Measurements from ENCODE around the gene RERE. TPM values are rescaled to one million over a fixed set of nuclear protein-coding genes. Genes with fewer than 3 reads are reported as not detected.
A peak's percentile ranks its signal among the peaks of the same experiment; 100 is the strongest.

The RERE gene
- total and polyA plus RNA-seq, 2 experiments from 2014 or later, result 39.8 to 62.8 TPM

DNA sequence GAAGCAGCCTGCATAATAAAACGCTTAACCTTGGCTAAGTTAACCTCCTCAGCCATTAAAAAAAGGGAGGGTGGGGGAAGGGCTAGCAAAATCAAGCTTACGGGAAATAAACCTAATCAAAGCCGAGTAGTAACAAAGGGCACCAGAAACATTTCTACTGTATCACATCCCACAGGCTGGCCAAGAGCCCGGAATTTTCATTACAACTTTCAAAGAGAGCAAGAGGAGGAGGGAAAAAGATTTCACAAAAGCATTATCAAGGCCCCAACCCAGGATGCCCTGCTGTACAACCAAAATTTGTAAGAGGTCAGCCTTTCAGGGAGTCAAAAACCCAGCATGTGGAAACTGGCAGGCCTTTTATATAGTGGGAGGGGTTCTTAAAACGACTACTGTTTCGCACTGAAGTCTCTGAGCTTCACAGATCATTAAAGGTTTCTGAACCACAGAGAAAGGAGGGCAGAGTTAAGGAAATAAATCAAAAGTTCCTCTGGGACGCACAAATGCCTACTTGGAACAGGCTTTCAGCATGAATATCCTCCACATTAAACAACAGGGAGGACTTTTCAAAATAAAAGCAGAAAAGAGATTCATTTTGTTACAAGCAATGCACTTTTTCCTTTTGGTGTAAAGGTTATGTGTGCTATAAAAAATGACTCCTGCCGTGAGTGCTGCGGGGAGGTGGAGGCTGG, 409.1 kb downstream of the RERE start:
- H3K27me3 ChIP-seq, result no peaks in the 10 kb centered on the region
- peak overlapping the region; percentile 88 for H3K27ac ChIP-seq
- peak overlapping the region; percentile 69 for H3K4me2 ChIP-seq
- no peaks in the 10 kb centered on the region for H3K9me2 ChIP-seq (replicated peaks; ENCODE audit: insufficient read depth)
- peaks cover 32% of the 10 kb centered on the region for H4K20me1 ChIP-seq (ENCODE audit: insufficient read depth, poor library complexity, severe bottlenecking)
- no peak overlapping the region for H3K4me3 ChIP-seq
- DNase-seq (ENCODE audit: low spot score), result peak; percentile 38
- TF ChIP-seq EZH2 (IDR thresholded peaks at IDR 0.05; ENCODE audit: borderline replicate concordance) (no peak), EZH2phosphoT487 (IDR thresholded peaks at IDR 0.05; ENCODE audit: low read depth, severe bottlenecking, unreplicated experiment) (no peak)
- TF ChIP-seq, protein P1, sequence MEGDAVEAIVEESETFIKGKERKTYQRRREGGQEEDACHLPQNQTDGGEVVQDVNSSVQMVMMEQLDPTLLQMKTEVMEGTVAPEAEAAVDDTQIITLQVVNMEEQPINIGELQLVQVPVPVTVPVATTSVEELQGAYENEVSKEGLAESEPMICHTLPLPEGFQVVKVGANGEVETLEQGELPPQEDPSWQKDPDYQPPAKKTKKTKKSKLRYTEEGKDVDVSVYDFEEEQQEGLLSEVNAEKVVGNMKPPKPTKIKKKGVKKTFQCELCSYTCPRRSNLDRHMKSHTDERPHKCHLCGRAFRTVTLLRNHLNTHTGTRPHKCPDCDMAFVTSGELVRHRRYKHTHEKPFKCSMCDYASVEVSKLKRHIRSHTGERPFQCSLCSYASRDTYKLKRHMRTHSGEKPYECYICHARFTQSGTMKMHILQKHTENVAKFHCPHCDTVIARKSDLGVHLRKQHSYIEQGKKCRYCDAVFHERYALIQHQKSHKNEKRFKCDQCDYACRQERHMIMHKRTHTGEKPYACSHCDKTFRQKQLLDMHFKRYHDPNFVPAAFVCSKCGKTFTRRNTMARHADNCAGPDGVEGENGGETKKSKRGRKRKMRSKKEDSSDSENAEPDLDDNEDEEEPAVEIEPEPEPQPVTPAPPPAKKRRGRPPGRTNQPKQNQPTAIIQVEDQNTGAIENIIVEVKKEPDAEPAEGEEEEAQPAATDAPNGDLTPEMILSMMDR (IDR thresholded peaks at IDR 0.05; ENCODE audit: poor library complexity), result no peak
- H3K36me3 ChIP-seq (replicated peaks; ENCODE audit: insufficient read depth, low read depth), result no peaks in the 10 kb centered on the region
- H2AFZ ChIP-seq, result no peak overlapping the region
- WGBS (ENCODE audit: low lambda C conversion rate, missing lambda C conversion rate), result 31% methylated on average over 9 of the region's 9 CpGs
- no peaks in the 10 kb centered on the region for H3K9me3 ChIP-seq (ENCODE audit: low read depth)
- H3K79me2 ChIP-seq, result peaks cover 93% of the 10 kb centered on the region
- peaks cover 65% of the 10 kb centered on the region for H3K4me1 ChIP-seq (ENCODE audit: insufficient read depth)

DNA sequence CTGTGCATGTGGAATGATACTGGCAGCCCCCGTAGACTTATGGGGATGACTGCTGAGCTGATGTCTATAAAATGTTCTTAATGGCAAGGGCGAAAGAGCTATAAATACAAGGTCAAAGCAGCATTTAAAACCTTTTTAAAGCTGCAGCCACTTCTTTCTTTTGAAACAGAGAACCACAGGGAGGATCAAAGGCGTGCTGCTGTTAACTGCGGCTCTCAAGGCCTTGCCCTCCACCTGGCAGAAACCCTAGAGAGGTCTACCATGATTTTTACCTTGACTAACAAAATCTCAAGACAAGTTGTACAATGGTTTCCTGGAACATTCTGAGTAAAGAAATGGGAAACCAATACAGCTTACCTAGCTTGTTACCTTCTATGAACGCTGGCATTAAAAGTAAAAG, 409.8 kb downstream of the RERE start:
- Histone ChIP-seq H3K4me3 (no peak overlapping the region), H3K4me1 (ENCODE audit: insufficient read depth) (peaks cover 60% of the 10 kb centered on the region), H3K9me3 (ENCODE audit: low read depth) (no peaks in the 10 kb centered on the region), H3K9me2 (replicated peaks; ENCODE audit: insufficient read depth) (no peaks in the 10 kb centered on the region), H4K20me1 (ENCODE audit: insufficient read depth, poor library complexity, severe bottlenecking) (peaks cover 32% of the 10 kb centered on the region), H3K36me3 (replicated peaks; ENCODE audit: insufficient read depth, low read depth) (no peaks in the 10 kb centered on the region), H3K27me3 (no peaks in the 10 kb centered on the region), H3K27ac (peak overlapping the region; percentile 88), H3K79me2 (peaks cover 93% of the 10 kb centered on the region), H2AFZ (no peak overlapping the region), H3K4me2 (peak overlapping the region; percentile 69)
- 54% methylated on average over 5 of the region's 5 CpGs for WGBS (ENCODE audit: low lambda C conversion rate, missing lambda C conversion rate)
- no peak for TF ChIP-seq EZH2phosphoT487 (IDR thresholded peaks at IDR 0.05; ENCODE audit: low read depth, severe bottlenecking, unreplicated experiment)
- TF ChIP-seq, protein P1 (IDR thresholded peaks at IDR 0.05; ENCODE audit: poor library complexity), result no peak
- no peak for TF ChIP-seq EZH2 (IDR thresholded peaks at IDR 0.05; ENCODE audit: borderline replicate concordance)
- no peak for DNase-seq (ENCODE audit: low spot score)

DNA sequence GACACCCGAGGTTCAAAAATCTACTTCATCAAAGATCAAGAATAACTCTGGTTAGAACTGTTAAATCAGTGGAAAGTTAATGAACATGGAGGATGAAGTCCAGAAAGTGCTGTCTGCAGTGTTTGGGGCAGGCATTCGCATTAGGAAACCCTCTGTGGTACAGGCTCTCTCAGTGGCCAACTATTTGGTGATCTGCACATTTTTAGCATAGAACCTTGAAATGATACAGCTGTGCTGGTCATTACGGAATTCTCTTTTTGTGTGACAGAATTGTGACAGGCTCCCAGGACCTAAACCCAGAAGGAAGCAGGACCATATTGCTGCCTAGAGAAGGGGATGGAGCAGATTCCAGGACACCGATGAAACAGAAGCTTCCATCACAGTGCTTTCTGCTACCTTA, 410.5 kb downstream of the RERE start:
- no peaks in the 10 kb centered on the region for H3K27me3 ChIP-seq
- no peak for TF ChIP-seq EZH2 (IDR thresholded peaks at IDR 0.05; ENCODE audit: borderline replicate concordance)
- TF ChIP-seq EZH2phosphoT487 (IDR thresholded peaks at IDR 0.05; ENCODE audit: low read depth, severe bottlenecking, unreplicated experiment), result no peak
- TF ChIP-seq, protein P1 (IDR thresholded peaks at IDR 0.05; ENCODE audit: poor library complexity), result no peak
- peaks cover 95% of the 10 kb centered on the region for H3K79me2 ChIP-seq
- no peak overlapping the region for H3K4me2 ChIP-seq
- WGBS (ENCODE audit: low lambda C conversion rate, missing lambda C conversion rate), result 88% methylated on average over 4 of the region's 4 CpGs
- H3K4me3 ChIP-seq, result no peak overlapping the region
- H3K27ac ChIP-seq, result peak overlapping the region; percentile 88
- peaks cover 55% of the 10 kb centered on the region for H3K4me1 ChIP-seq (ENCODE audit: insufficient read depth)
- no peak for DNase-seq (ENCODE audit: low spot score)
- H4K20me1 ChIP-seq (ENCODE audit: insufficient read depth, poor library complexity, severe bottlenecking), result peaks cover 32% of the 10 kb centered on the region
- no peak overlapping the region for H2AFZ ChIP-seq
- no peaks in the 10 kb centered on the region for H3K36me3 ChIP-seq (replicated peaks; ENCODE audit: insufficient read depth, low read depth)
- no peaks in the 10 kb centered on the region for H3K9me3 ChIP-seq (ENCODE audit: low read depth)
- no peaks in the 10 kb centered on the region for H3K9me2 ChIP-seq (replicated peaks; ENCODE audit: insufficient read depth)

All from hepatocyte (in vitro differentiated cells).